ENCODE results near the gene ABHD12.

ABHD12 gene

GRCh38 chr20:25306991-25307903 is 83.4 kb downstream of the ABHD12 start:
- no peak for ATAC-seq
- TF ChIP-seq PATZ1 (CRISPR knock-in tag; IDR thresholded peaks at IDR 0.05; ENCODE audit: borderline replicate concordance) = no peak
- no peak for TF ChIP-seq OSR1 (CRISPR knock-in tag; IDR thresholded peaks at IDR 0.05)
- TF ChIP-seq CREB5 (CRISPR knock-in tag; IDR thresholded peaks at IDR 0.05; ENCODE audit: low read depth) = no peak
- no peak for TF ChIP-seq TOX (CRISPR knock-in tag; IDR thresholded peaks at IDR 0.05; ENCODE audit: borderline replicate concordance)
- TF ChIP-seq POU6F1 (CRISPR knock-in tag; IDR thresholded peaks at IDR 0.05; ENCODE audit: borderline replicate concordance, low read depth) = no peak
- no peak for TF ChIP-seq RARB (CRISPR knock-in tag; IDR thresholded peaks at IDR 0.05)
- TF ChIP-seq ZNF8 (CRISPR knock-in tag; IDR thresholded peaks at IDR 0.05) = no peak
- TF ChIP-seq ZFP3 (CRISPR knock-in tag; IDR thresholded peaks at IDR 0.05) = no peak
- TF ChIP-seq TCF4 (CRISPR knock-in tag; IDR thresholded peaks at IDR 0.05; ENCODE audit: borderline replicate concordance) = no peak
- no peak for TF ChIP-seq ESRRG (CRISPR knock-in tag; IDR thresholded peaks at IDR 0.05)
- TF ChIP-seq ZC3H10 (CRISPR knock-in tag; IDR thresholded peaks at IDR 0.05) = no peak
- TF ChIP-seq BACH2 (CRISPR knock-in tag; IDR thresholded peaks at IDR 0.05; ENCODE audit: borderline replicate concordance) = no peak
- TF ChIP-seq PPARA (CRISPR knock-in tag; IDR thresholded peaks at IDR 0.05; ENCODE audit: borderline replicate concordance) = no peak
- TF ChIP-seq TSHZ2 (CRISPR knock-in tag; IDR thresholded peaks at IDR 0.05) = no peak
- TF ChIP-seq GLIS3 (CRISPR knock-in tag; IDR thresholded peaks at IDR 0.05) = no peak
- TF ChIP-seq ARNTL (CRISPR knock-in tag; IDR thresholded peaks at IDR 0.05; ENCODE audit: borderline replicate concordance, low read depth) = no peak
- TF ChIP-seq SNAI2 (CRISPR knock-in tag; IDR thresholded peaks at IDR 0.05) = no peak
- TF ChIP-seq ISL1 (CRISPR knock-in tag; IDR thresholded peaks at IDR 0.05) = no peak

GRCh38 chr20:25304025-25304549 is 86.5 kb downstream of the ABHD12 start:
- TF ChIP-seq ZNF565 (CRISPR knock-in tag; conservative IDR thresholded peaks at IDR 0.05; ENCODE audit: low read depth) (no peak), ZFP3 (CRISPR knock-in tag; IDR thresholded peaks at IDR 0.05) (no peak), ZNF70 (CRISPR knock-in tag; IDR thresholded peaks at IDR 0.05) (no peak), ZC3H10 (CRISPR knock-in tag; IDR thresholded peaks at IDR 0.05) (no peak), ZFP30 (CRISPR knock-in tag; IDR thresholded peaks at IDR 0.05) (no peak), RARB (CRISPR knock-in tag; IDR thresholded peaks at IDR 0.05) (no peak), OSR1 (CRISPR knock-in tag; IDR thresholded peaks at IDR 0.05) (no peak)

GRCh38 chr20:25303292-25304024 is 87.2 kb downstream of the ABHD12 start:
- ATAC-seq = no peak
- TF ChIP-seq TOX (CRISPR knock-in tag; IDR thresholded peaks at IDR 0.05; ENCODE audit: borderline replicate concordance) = no peak
- no peak for TF ChIP-seq CREB5 (CRISPR knock-in tag; IDR thresholded peaks at IDR 0.05; ENCODE audit: low read depth)
- TF ChIP-seq OSR1 (CRISPR knock-in tag; IDR thresholded peaks at IDR 0.05) = no peak
- TF ChIP-seq ARNTL (CRISPR knock-in tag; IDR thresholded peaks at IDR 0.05; ENCODE audit: borderline replicate concordance, low read depth) = no peak
- no peak for TF ChIP-seq CSRNP3 (CRISPR knock-in tag; IDR thresholded peaks at IDR 0.05)
- TF ChIP-seq ZC3H10 (CRISPR knock-in tag; IDR thresholded peaks at IDR 0.05) = no peak
- no peak for TF ChIP-seq ZFP3 (CRISPR knock-in tag; IDR thresholded peaks at IDR 0.05)
- no peak for TF ChIP-seq RARB (CRISPR knock-in tag; IDR thresholded peaks at IDR 0.05)
- no peak for TF ChIP-seq GLIS3 (CRISPR knock-in tag; IDR thresholded peaks at IDR 0.05)
- TF ChIP-seq ZFP30 (CRISPR knock-in tag; IDR thresholded peaks at IDR 0.05) = no peak
- TF ChIP-seq PPARA (CRISPR knock-in tag; IDR thresholded peaks at IDR 0.05; ENCODE audit: borderline replicate concordance) = no peak
- no peak for TF ChIP-seq CSDC2 (CRISPR knock-in tag; IDR thresholded peaks at IDR 0.05)
- no peak for TF ChIP-seq ZNF70 (CRISPR knock-in tag; IDR thresholded peaks at IDR 0.05)
- TF ChIP-seq ZNF8 (CRISPR knock-in tag; IDR thresholded peaks at IDR 0.05) = no peak
- TF ChIP-seq BACH2 (CRISPR knock-in tag; IDR thresholded peaks at IDR 0.05; ENCODE audit: borderline replicate concordance) = no peak

More at GRCh38 chr20:25304025-25304549, 86.5 kb downstream of the ABHD12 start:
- no peak for ATAC-seq
